Keratinocyte (primary cell): ENCODE measurements around the gene COX6B1. TPM values are rescaled to one million over a fixed set of nuclear protein-coding genes. Genes with fewer than 3 reads are reported as not detected.

ENCODE experiments used
- DNase-seq: peaks from one replicate; pipeline ENCODE4 v3.0.0-alpha.2; 2011; ENCODE audit warnings: low read depth, missing footprints, low spot score
- FAIRE-seq: peaks from 2 replicates; lab custom pipeline; 2011; peaks lifted over from hg19 to GRCh38; lab: Jason Lieb, UNC
- H2AFZ ChIP-seq: 2 replicates; pipeline ENCODE4 v1.6.0; 2012; ENCODE audit warnings: low read length, control low read depth, inconsistent platforms; ENCODE audit not compliant: control insufficient read depth
- H3K27ac ChIP-seq: 2 replicates; pipeline ENCODE4 v1.5.1; 2011; ENCODE audit warnings: low read length; ENCODE audit not compliant: control insufficient read depth, insufficient read depth
- H3K27me3 ChIP-seq: 3 replicates; pipeline ENCODE4 v1.6.0; 2011; ENCODE audit warnings: low read length; ENCODE audit not compliant: control insufficient read depth, insufficient read depth; ENCODE audit errors: extremely low read depth
- H3K36me3 ChIP-seq, 2 experiments: 2 replicates in 1 of 2; 3 replicates in 1 of 2; pipeline ENCODE4 v1.5.1; 2011; ENCODE audit warnings: low read length in 2 of 2, mild to moderate bottlenecking in 1 of 2; ENCODE audit not compliant: control insufficient read depth in 2 of 2, insufficient read depth in 2 of 2; ENCODE audit errors: extremely low read depth in 1 of 2
- H3K4me1 ChIP-seq: 3 replicates; pipeline ENCODE4 v1.5.1; 2011; ENCODE audit warnings: low read length; ENCODE audit not compliant: control insufficient read depth, insufficient read depth; ENCODE audit errors: extremely low read depth
- H3K4me2 ChIP-seq: 3 replicates; pipeline ENCODE4 v1.6.0; 2011; ENCODE audit warnings: low read depth, low read length; ENCODE audit not compliant: control insufficient read depth, insufficient read depth; ENCODE audit errors: extremely low read depth
- H3K4me3 ChIP-seq, 3 experiments: fragments of 200-600 bp in 1 of 3; sonication (generic) in 1 of 3; 2 replicates in 2 of 3; 3 replicates in 1 of 3; pipeline ENCODE4 v1.5.1; 2011 to 2016; ENCODE audit warnings: low read length in 3 of 3, mild to moderate bottlenecking in 3 of 3, control low read depth in 2 of 3, inconsistent platforms in 1 of 3, low read depth in 1 of 3, mixed read lengths in 1 of 3, mixed run types in 1 of 3, moderate library complexity in 1 of 3; ENCODE audit not compliant: control insufficient read depth in 2 of 3, insufficient read depth in 2 of 3; ENCODE audit errors: extremely low read depth in 1 of 3
- H3K79me2 ChIP-seq: 2 replicates; pipeline ENCODE4 v1.6.0; 2012; ENCODE audit warnings: low read length; ENCODE audit not compliant: control insufficient read depth, insufficient read depth
- H3K9ac ChIP-seq: 3 replicates; pipeline ENCODE4 v1.6.0; 2011; ENCODE audit warnings: low read length; ENCODE audit not compliant: control insufficient read depth, insufficient read depth; ENCODE audit errors: extremely low read depth
- H3K9me1 ChIP-seq: 3 replicates; pipeline ENCODE4 v1.6.0; 2011; ENCODE audit warnings: low read length; ENCODE audit not compliant: control insufficient read depth, insufficient read depth; ENCODE audit errors: extremely low read depth
- H3K9me3 ChIP-seq: 2 replicates; pipeline ENCODE4 v1.5.1; 2012; ENCODE audit warnings: low read depth, low read length; ENCODE audit not compliant: control insufficient read depth
- H4K20me1 ChIP-seq: 3 replicates; pipeline ENCODE4 v1.6.0; 2011; ENCODE audit warnings: low read length; ENCODE audit not compliant: control insufficient read depth, insufficient read depth; ENCODE audit errors: extremely low read depth
- EZH2 ChIP-seq: IDR thresholded peaks from one replicate; pipeline ENCODE4 v1.6.1; 2012; ENCODE audit warnings: inconsistent platforms, mild to moderate bottlenecking, low read length, moderate library complexity
- dilution Hi-C: fragments of 300-500 bp; cut with MboI; formaldehyde crosslinking; loops from one replicate; pipeline ENCODE4 v1.7.0; 2020; ENCODE audit warnings: low sequenced_read_pairs; ENCODE audit not compliant: extremely low pct_ligation_motif_present
- polyA plus RNA-seq, 5 experiments: library from polyadenylated mRNA; depleted of rRNA in 3 of 5; stranded (reverse) in 3 of 5; stranded (forward) in 1 of 5; unstranded in 1 of 5; fragments of >200 nt; gene quantifications; 1 replicate in 1 of 5; 2 replicates in 3 of 5; 3 replicates in 1 of 5; pipeline versions ENCODE4 v1.2.1 to v1.2.3, GENCODE V29; 2011 to 2012; ENCODE audit warnings: missing spikeins in 2 of 5, low read depth in 1 of 5, low replicate concordance in 1 of 5
- TF ChIP-seq, protein P1 (sequence below), 3 experiments: IDR thresholded peaks in 1 of 3; conservative IDR thresholded peaks in 1 of 3; optimal IDR thresholded peaks in 1 of 3; 2 replicates in 2 of 3; 3 replicates in 1 of 3; pipeline versions ENCODE3 to v1.5.1; 2011; ENCODE audit warnings: low read length in 3 of 3, mild to moderate bottlenecking in 3 of 3, moderate library complexity in 2 of 3, control low read depth in 1 of 3, inconsistent platforms in 1 of 3; ENCODE audit not compliant: insufficient read depth in 2 of 3; ENCODE audit errors: extremely low read depth in 1 of 3

COX6B1 gene
- polyA plus RNA-seq, 1 donor (not counting 4 experiments of a cell fraction or from before 2014, with no cell fraction given): 509 TPM

DNA sequence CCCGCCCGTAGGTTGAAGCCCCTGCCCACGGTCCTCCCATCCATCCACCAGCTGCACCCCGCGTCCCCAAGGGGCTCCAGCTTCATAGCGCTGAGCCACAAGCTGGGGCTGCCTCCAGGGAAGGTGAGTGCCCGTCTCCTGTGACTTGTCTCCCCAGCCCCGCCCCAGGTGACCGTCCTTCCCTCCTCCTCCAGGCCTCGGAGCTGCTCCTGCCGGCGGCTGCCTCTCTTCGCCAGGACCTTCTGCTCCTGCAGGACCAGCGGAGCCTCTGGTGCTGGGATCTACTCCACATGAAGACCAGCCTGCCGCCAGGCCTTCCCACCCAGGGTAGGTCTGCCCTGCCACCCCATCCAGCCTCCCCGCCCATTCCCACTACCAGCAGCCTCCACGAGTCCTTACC, 28.1 kb upstream of the COX6B1 start:
- no peak overlapping the region for H3K4me3 ChIP-seq
- TF ChIP-seq EZH2: no peak
- TF ChIP-seq, protein P1, sequence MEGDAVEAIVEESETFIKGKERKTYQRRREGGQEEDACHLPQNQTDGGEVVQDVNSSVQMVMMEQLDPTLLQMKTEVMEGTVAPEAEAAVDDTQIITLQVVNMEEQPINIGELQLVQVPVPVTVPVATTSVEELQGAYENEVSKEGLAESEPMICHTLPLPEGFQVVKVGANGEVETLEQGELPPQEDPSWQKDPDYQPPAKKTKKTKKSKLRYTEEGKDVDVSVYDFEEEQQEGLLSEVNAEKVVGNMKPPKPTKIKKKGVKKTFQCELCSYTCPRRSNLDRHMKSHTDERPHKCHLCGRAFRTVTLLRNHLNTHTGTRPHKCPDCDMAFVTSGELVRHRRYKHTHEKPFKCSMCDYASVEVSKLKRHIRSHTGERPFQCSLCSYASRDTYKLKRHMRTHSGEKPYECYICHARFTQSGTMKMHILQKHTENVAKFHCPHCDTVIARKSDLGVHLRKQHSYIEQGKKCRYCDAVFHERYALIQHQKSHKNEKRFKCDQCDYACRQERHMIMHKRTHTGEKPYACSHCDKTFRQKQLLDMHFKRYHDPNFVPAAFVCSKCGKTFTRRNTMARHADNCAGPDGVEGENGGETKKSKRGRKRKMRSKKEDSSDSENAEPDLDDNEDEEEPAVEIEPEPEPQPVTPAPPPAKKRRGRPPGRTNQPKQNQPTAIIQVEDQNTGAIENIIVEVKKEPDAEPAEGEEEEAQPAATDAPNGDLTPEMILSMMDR (optimal IDR thresholded peaks at IDR 0.05 in 1 of 3, IDR thresholded peaks at IDR 0.05 in 1 of 3, conservative IDR thresholded peaks at IDR 0.05 in 1 of 3; ENCODE audit: extremely low read depth in 1 of 3, insufficient read depth in 2 of 3, low read length in 3 of 3): no peak
- H3K36me3 ChIP-seq: peaks cover 0 to 6% of the 10 kb centered on the region in 2 experiments
- no peak overlapping the region for H2AFZ ChIP-seq
- DNase-seq: no peak
- no peaks in the 10 kb centered on the region for H3K9me1 ChIP-seq
- no peaks in the 10 kb centered on the region for H3K9me3 ChIP-seq
- H3K4me1 ChIP-seq: no peaks in the 10 kb centered on the region
- no peaks in the 10 kb centered on the region for H3K27me3 ChIP-seq
- no peaks in the 10 kb centered on the region for H4K20me1 ChIP-seq
- no peak overlapping the region for H3K4me2 ChIP-seq
- H3K9ac ChIP-seq: no peak overlapping the region
- H3K27ac ChIP-seq: no peak overlapping the region
- FAIRE-seq: no peak
- no peaks in the 10 kb centered on the region for H3K79me2 ChIP-seq
- dilution Hi-C loops: no loop called here

DNA sequence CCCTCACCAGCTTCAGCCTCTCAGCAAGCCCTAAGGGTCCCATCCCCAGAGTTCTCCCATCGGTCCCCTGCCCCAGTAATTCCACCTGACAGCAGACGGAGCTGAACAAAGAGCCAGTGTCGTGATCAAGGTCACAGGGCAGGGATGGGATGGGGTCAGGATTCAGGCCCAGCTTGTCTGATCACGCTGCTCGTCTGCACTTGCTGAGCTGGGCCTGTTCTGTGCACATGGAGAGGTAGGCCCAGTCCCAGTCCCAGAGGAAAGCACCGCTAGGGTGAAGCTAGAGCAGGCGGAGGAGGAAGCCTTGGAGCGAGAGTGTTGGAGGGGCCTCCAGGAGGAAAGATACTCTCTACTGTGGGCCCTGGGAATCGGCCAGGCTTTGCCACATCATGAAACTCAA, 26.4 kb upstream of the COX6B1 start:
- H4K20me1 ChIP-seq: no peaks in the 10 kb centered on the region
- FAIRE-seq: no peak
- peaks cover 0 to 2% of the 10 kb centered on the region in 2 experiments for H3K36me3 ChIP-seq
- no peak overlapping the region for H3K4me3 ChIP-seq
- no peaks in the 10 kb centered on the region for H3K79me2 ChIP-seq
- H2AFZ ChIP-seq: no peak overlapping the region
- no peaks in the 10 kb centered on the region for H3K27me3 ChIP-seq
- H3K9ac ChIP-seq: no peak overlapping the region
- DNase-seq: no peak
- dilution Hi-C loops: no loop called here
- no peak overlapping the region for H3K27ac ChIP-seq
- no peaks in the 10 kb centered on the region for H3K9me1 ChIP-seq
- H3K4me1 ChIP-seq: no peaks in the 10 kb centered on the region
- no peak for TF ChIP-seq EZH2
- TF ChIP-seq, protein P1 (optimal IDR thresholded peaks at IDR 0.05 in 1 of 3, IDR thresholded peaks at IDR 0.05 in 1 of 3, conservative IDR thresholded peaks at IDR 0.05 in 1 of 3; ENCODE audit: extremely low read depth in 1 of 3, insufficient read depth in 2 of 3, low read length in 3 of 3): no peak
- no peaks in the 10 kb centered on the region for H3K9me3 ChIP-seq
- H3K4me2 ChIP-seq: no peak overlapping the region
